Measurements from ENCODE around the gene C5AR1.

C5AR1 gene

DNA sequence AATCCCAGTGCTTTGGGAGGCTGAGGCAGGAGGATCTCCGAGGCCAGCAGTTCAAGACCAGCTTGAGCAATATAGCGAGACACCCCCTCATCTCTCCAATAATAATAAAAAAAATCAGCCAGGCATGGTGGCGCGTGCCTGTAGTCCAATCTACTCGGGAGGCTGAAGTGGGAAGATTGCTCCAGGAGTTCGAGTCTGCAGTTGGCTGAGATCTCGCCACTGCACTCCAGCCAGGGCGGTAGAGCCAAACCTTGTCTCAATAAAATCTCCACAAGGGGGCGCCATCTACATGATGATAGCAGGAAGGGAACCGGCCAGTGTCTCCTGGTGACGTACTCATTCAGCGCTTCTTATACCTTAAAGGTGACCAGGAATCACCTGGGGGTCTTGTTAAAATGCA is 13.6 kb upstream of the C5AR1 start:
- ChIA-PET POLR2A (interaction anchor here (1.4 kb wide), 1 partner anchor 132 kb away, joined by 5 read pairs; no protein-coding TSS in a partner anchor), CTCF (interaction anchor here (0.6 to 6.1 kb wide), 24 partner anchors 9 to 1756 kb away, joined by 3 to 61 read pairs (median 4); partner anchors contain the start of genes DHX34, INAFM1 and KPTN)
- Histone ChIP-seq H3K9me3 (ENCODE audit: control insufficient read depth, insufficient read depth, low read depth, low read length) (no peaks in the 10 kb centered on the region), H3K4me3 (ENCODE audit: low read depth, low read length) (no peak overlapping the region), H3K27ac (ENCODE audit: extremely low read depth, low read depth, low read length) (no peak overlapping the region), H3K36me3 (ENCODE audit: control insufficient read depth in 2 of 2, insufficient read depth in 1 of 2, low read length in 2 of 2) (no peaks in the 10 kb centered on the region), H3K4me1 (ENCODE audit: control insufficient read depth, insufficient read depth, low read length) (no peaks in the 10 kb centered on the region)
- no peak for TF ChIP-seq ZNF132 (tag by site-specific recombination; IDR thresholded peaks at IDR 0.05; ENCODE audit: borderline replicate concordance)
- no peak for TF ChIP-seq BCL11B (tag by site-specific recombination; IDR thresholded peaks at IDR 0.05; ENCODE audit: low read depth)
- TF ChIP-seq, protein P1, sequence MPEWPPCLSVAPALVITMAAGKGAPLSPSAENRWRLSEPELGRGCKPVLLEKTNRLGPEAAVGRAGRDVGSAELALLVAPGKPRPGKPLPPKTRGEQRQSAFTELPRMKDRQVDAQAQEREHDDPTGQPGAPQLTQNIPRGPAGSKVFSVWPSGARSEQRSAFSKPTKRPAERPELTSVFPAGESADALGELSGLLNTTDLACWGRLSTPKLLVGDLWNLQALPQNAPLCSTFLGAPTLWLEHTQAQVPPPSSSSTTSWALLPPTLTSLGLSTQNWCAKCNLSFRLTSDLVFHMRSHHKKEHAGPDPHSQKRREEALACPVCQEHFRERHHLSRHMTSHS (tag by site-specific recombination; IDR thresholded peaks at IDR 0.05) = no peak
- TF ChIP-seq ZFP41 (tag by site-specific recombination; IDR thresholded peaks at IDR 0.05; ENCODE audit: borderline replicate concordance) = no peak
- 0 out of 2 replicates have a peak, but pooled peaks have one; percentile 28 for TF ChIP-seq ZSCAN30 (tag by site-specific recombination; IDR thresholded peaks at IDR 0.05)
- 0 out of 2 replicates have a peak, but pooled peaks have one; percentile 18 for TF ChIP-seq ZEB2 (tag by site-specific recombination; IDR thresholded peaks at IDR 0.05)
- TF ChIP-seq, protein P2, sequence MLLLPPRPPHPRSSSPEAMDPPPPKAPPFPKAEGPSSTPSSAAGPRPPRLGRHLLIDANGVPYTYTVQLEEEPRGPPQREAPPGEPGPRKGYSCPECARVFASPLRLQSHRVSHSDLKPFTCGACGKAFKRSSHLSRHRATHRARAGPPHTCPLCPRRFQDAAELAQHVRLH (tag by site-specific recombination; IDR thresholded peaks at IDR 0.05) = peak; percentile 57; the same call in 1 of the 2 replicates
- TF ChIP-seq GLIS1 (tag by site-specific recombination; IDR thresholded peaks at IDR 0.05) = peak; percentile 15; the same call in 1 of the 2 replicates
- no peak for TF ChIP-seq ZNF473 (tag by site-specific recombination; IDR thresholded peaks at IDR 0.05)
- TF ChIP-seq ZNF501 (tag by site-specific recombination; IDR thresholded peaks at IDR 0.05) = no peak
- no peak for TF ChIP-seq TRIM28 (IDR thresholded peaks at IDR 0.05; ENCODE audit: borderline replicate concordance, low read length)
- TF ChIP-seq, protein P3, sequence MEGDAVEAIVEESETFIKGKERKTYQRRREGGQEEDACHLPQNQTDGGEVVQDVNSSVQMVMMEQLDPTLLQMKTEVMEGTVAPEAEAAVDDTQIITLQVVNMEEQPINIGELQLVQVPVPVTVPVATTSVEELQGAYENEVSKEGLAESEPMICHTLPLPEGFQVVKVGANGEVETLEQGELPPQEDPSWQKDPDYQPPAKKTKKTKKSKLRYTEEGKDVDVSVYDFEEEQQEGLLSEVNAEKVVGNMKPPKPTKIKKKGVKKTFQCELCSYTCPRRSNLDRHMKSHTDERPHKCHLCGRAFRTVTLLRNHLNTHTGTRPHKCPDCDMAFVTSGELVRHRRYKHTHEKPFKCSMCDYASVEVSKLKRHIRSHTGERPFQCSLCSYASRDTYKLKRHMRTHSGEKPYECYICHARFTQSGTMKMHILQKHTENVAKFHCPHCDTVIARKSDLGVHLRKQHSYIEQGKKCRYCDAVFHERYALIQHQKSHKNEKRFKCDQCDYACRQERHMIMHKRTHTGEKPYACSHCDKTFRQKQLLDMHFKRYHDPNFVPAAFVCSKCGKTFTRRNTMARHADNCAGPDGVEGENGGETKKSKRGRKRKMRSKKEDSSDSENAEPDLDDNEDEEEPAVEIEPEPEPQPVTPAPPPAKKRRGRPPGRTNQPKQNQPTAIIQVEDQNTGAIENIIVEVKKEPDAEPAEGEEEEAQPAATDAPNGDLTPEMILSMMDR (tag by site-specific recombination; IDR thresholded peaks at IDR 0.05) = peak; percentile 70
- peak; percentile 56; the same call in 1 of the 2 replicates for TF ChIP-seq ZNF660 (tag by site-specific recombination; IDR thresholded peaks at IDR 0.05)
- TF ChIP-seq, protein P4, sequence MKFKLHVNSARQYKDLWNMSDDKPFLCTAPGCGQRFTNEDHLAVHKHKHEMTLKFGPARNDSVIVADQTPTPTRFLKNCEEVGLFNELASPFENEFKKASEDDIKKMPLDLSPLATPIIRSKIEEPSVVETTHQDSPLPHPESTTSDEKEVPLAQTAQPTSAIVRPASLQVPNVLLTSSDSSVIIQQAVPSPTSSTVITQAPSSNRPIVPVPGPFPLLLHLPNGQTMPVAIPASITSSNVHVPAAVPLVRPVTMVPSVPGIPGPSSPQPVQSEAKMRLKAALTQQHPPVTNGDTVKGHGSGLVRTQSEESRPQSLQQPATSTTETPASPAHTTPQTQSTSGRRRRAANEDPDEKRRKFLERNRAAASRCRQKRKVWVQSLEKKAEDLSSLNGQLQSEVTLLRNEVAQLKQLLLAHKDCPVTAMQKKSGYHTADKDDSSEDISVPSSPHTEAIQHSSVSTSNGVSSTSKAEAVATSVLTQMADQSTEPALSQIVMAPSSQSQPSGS (tag by site-specific recombination; IDR thresholded peaks at IDR 0.05; ENCODE audit: low read depth) = 0 out of 2 replicates have a peak, but pooled peaks have one; percentile 33
- TF ChIP-seq, protein P5, sequence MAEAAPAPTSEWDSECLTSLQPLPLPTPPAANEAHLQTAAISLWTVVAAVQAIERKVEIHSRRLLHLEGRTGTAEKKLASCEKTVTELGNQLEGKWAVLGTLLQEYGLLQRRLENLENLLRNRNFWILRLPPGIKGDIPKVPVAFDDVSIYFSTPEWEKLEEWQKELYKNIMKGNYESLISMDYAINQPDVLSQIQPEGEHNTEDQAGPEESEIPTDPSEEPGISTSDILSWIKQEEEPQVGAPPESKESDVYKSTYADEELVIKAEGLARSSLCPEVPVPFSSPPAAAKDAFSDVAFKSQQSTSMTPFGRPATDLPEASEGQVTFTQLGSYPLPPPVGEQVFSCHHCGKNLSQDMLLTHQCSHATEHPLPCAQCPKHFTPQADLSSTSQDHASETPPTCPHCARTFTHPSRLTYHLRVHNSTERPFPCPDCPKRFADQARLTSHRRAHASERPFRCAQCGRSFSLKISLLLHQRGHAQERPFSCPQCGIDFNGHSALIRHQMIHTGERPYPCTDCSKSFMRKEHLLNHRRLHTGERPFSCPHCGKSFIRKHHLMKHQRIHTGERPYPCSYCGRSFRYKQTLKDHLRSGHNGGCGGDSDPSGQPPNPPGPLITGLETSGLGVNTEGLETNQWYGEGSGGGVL (tag by site-specific recombination; IDR thresholded peaks at IDR 0.05) = no peak
- TF ChIP-seq, protein P6, sequence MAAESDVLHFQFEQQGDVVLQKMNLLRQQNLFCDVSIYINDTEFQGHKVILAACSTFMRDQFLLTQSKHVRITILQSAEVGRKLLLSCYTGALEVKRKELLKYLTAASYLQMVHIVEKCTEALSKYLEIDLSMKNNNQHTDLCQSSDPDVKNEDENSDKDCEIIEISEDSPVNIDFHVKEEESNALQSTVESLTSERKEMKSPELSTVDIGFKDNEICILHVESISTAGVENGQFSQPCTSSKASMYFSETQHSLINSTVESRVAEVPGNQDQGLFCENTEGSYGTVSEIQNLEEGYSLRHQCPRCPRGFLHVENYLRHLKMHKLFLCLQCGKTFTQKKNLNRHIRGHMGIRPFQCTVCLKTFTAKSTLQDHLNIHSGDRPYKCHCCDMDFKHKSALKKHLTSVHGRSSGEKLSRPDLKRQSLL (tag by site-specific recombination; IDR thresholded peaks at IDR 0.05) = peak; percentile 68
- TF ChIP-seq ZNF654 (tag by site-specific recombination; IDR thresholded peaks at IDR 0.05; ENCODE audit: low read depth) = peak; percentile 92
- TF ChIP-seq ZNF214 (tag by site-specific recombination; IDR thresholded peaks at IDR 0.05; ENCODE audit: borderline replicate concordance) = no peak
- TF ChIP-seq ZNF366 (tag by site-specific recombination; conservative IDR thresholded peaks at IDR 0.05) = no peak
- no peak for TF ChIP-seq ZBTB20 (tag by site-specific recombination; IDR thresholded peaks at IDR 0.05)
- no peak for TF ChIP-seq ZNF549 (tag by site-specific recombination; IDR thresholded peaks at IDR 0.05)
- no peak for TF ChIP-seq ZNF416 (tag by site-specific recombination; IDR thresholded peaks at IDR 0.05)
- TF ChIP-seq ZNF629 (tag by site-specific recombination; IDR thresholded peaks at IDR 0.05) = 0 out of 2 replicates have a peak, but pooled peaks have one; percentile 20
- TF ChIP-seq, protein P7, sequence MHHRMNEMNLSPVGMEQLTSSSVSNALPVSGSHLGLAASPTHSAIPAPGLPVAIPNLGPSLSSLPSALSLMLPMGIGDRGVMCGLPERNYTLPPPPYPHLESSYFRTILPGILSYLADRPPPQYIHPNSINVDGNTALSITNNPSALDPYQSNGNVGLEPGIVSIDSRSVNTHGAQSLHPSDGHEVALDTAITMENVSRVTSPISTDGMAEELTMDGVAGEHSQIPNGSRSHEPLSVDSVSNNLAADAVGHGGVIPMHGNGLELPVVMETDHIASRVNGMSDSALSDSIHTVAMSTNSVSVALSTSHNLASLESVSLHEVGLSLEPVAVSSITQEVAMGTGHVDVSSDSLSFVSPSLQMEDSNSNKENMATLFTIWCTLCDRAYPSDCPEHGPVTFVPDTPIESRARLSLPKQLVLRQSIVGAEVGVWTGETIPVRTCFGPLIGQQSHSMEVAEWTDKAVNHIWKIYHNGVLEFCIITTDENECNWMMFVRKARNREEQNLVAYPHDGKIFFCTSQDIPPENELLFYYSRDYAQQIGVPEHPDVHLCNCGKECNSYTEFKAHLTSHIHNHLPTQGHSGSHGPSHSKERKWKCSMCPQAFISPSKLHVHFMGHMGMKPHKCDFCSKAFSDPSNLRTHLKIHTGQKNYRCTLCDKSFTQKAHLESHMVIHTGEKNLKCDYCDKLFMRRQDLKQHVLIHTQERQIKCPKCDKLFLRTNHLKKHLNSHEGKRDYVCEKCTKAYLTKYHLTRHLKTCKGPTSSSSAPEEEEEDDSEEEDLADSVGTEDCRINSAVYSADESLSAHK (tag by site-specific recombination; IDR thresholded peaks at IDR 0.05) = no peak
- no peak for TF ChIP-seq ZNF621 (tag by site-specific recombination; IDR thresholded peaks at IDR 0.05)
- no peak for TF ChIP-seq ZNF121 (tag by site-specific recombination; IDR thresholded peaks at IDR 0.05)
- no peak for TF ChIP-seq ZNF433 (tag by site-specific recombination; IDR thresholded peaks at IDR 0.05; ENCODE audit: low read depth)
- no peak for TF ChIP-seq ZNF354C (tag by site-specific recombination; IDR thresholded peaks at IDR 0.05; ENCODE audit: borderline replicate concordance, low read depth)
